Mucosa of rectum (tissue), 2 donors: ENCODE results near the gene DSCAM.
"Not testable (repeated sequence)": the region's sequence is repeated elsewhere in the genome, so short reads cannot be mapped to it uniquely, and the experiment has no call there.

Experiments
- H3K27ac ChIP-seq, 2 donors: one replicate each; pipeline ENCODE4 v1.7.0; 2013; ENCODE audit warnings: inconsistent platforms in 2 of 2, low read depth in 2 of 2, low read length in 2 of 2
- H3K27me3 ChIP-seq, 2 donors: one replicate each; pipeline ENCODE4 v1.7.0; 2013; ENCODE audit warnings: low read length in 2 of 2; ENCODE audit not compliant: control insufficient read depth in 2 of 2, insufficient read depth in 2 of 2
- H3K36me3 ChIP-seq, 2 donors: one replicate each; pipeline ENCODE4 v1.7.0; 2013; ENCODE audit warnings: low read length in 2 of 2; ENCODE audit not compliant: control insufficient read depth in 2 of 2, insufficient read depth in 2 of 2
- H3K4me1 ChIP-seq, 2 donors: one replicate each; pipeline ENCODE4 v1.7.0; 2013; ENCODE audit warnings: low read length in 2 of 2, mild to moderate bottlenecking in 1 of 2; ENCODE audit not compliant: control insufficient read depth in 2 of 2, insufficient read depth in 2 of 2
- H3K4me3 ChIP-seq, 2 donors: one replicate each; pipeline ENCODE4 v1.7.0; 2013; ENCODE audit warnings: low read length in 2 of 2
- H3K9ac ChIP-seq, 2 donors: one replicate each; pipeline ENCODE4 v1.7.0; 2013; ENCODE audit warnings: low read length in 2 of 2, low read depth in 1 of 2, mild to moderate bottlenecking in 1 of 2
- H3K9me3 ChIP-seq, 2 donors: one replicate each; pipeline ENCODE4 v1.7.0; 2013; ENCODE audit warnings: low read length in 2 of 2; ENCODE audit not compliant: control insufficient read depth in 2 of 2
- donor health status: healthy.
- donor health status: Normal muscosa, but diverticular disease.

Gene DSCAM

GRCh38 chr21:40191616-40192015, 655.3 kb downstream of the DSCAM start:
- no peaks in the 10 kb centered on the region for H3K4me1 ChIP-seq
- no peak overlapping the region for H3K27ac ChIP-seq
- H3K9ac ChIP-seq, result no peak overlapping the region
- H3K36me3 ChIP-seq, result no peaks in the 10 kb centered on the region
- H3K9me3 ChIP-seq, result no peaks in the 10 kb centered on the region
- H3K4me3 ChIP-seq, result no peak overlapping the region
- no peaks in the 10 kb centered on the region for H3K27me3 ChIP-seq

GRCh38 chr21:40191196-40191595, 655.8 kb downstream of the DSCAM start:
- no peak overlapping the region for H3K9ac ChIP-seq
- H3K4me1 ChIP-seq, result no peaks in the 10 kb centered on the region
- H3K9me3 ChIP-seq, result no peaks in the 10 kb centered on the region
- no peak overlapping the region for H3K27ac ChIP-seq
- no peak overlapping the region for H3K4me3 ChIP-seq
- H3K36me3 ChIP-seq, result no peaks in the 10 kb centered on the region
- H3K27me3 ChIP-seq, result no peaks in the 10 kb centered on the region

GRCh38 chr21:40187946-40188654, 658.9 kb downstream of the DSCAM start:
- Histone ChIP-seq H3K27me3 (no peaks in the 10 kb centered on the region), H3K9ac (no peak overlapping the region), H3K27ac (no peak overlapping the region), H3K4me3 (no peak overlapping the region), H3K4me1 (no peaks in the 10 kb centered on the region), H3K36me3 (no peaks in the 10 kb centered on the region), H3K9me3 (peaks cover 0 to 2% of the 10 kb centered on the region in 2 donors)

- no peak overlapping the region for H3K4me3 ChIP-seq
- no peaks in the 10 kb centered on the region for H3K27me3 ChIP-seq
- no peak overlapping the region for H3K27ac ChIP-seq
- no peaks in the 10 kb centered on the region for H3K36me3 ChIP-seq
- H3K9ac ChIP-seq, result no peak overlapping the region
- H3K4me1 ChIP-seq, result no peaks in the 10 kb centered on the region
- peaks cover 0 to 3% of the 10 kb centered on the region in 2 donors for H3K9me3 ChIP-seq
Observed at GRCh38 chr21:40187244-40187643, 659.7 kb downstream of the DSCAM start.

- H3K4me1 ChIP-seq, result no peaks in the 10 kb centered on the region
- H3K4me3 ChIP-seq, result no peak overlapping the region
- H3K27ac ChIP-seq, result no peak overlapping the region
- no peaks in the 10 kb centered on the region for H3K27me3 ChIP-seq
- H3K36me3 ChIP-seq, result no peaks in the 10 kb centered on the region
- peaks cover 0 to 5% of the 10 kb centered on the region in 2 donors for H3K9me3 ChIP-seq
- no peak overlapping the region for H3K9ac ChIP-seq
Observed at GRCh38 chr21:40186045-40186444, 660.9 kb downstream of the DSCAM start.

DNA sequence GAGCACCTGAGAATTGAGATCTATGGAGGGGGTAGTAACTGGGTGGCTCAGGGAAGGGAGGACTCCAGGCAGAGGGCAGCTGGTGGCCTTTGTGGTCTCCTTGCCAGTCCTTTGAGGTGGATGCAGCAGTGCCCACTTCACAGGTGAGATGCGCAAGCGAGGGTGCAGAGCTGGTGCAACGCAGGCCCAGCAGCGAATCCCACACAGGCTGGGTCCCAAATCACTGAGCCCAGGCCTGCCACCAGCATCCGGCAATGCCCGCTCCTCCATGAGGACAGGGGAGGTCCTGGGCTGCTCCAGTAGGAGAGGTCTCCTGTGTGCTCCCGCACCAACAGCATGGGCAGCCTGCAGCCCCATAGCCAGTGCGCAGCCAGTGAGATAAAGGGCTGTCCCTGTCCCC, 661.8 kb downstream of the DSCAM start:
- Histone ChIP-seq H3K9me3 (peaks cover 0 to 5% of the 10 kb centered on the region in 2 donors), H3K4me1 (no peaks in the 10 kb centered on the region), H3K36me3 (no peaks in the 10 kb centered on the region), H3K9ac (no peak overlapping the region), H3K27me3 (no peaks in the 10 kb centered on the region), H3K27ac (no peak overlapping the region), H3K4me3 (no peak overlapping the region)

GRCh38 chr21:40182491-40182890, 664.5 kb downstream of the DSCAM start:
- not testable (repeated sequence) for H3K4me1 ChIP-seq, H3K9me3 ChIP-seq, H3K27ac ChIP-seq, H3K27me3 ChIP-seq, H3K36me3 ChIP-seq, H3K4me3 ChIP-seq, H3K9ac ChIP-seq

GRCh38 chr21:40179166-40179565, 667.8 kb downstream of the DSCAM start:
- H3K27ac ChIP-seq, result no peak overlapping the region
- no peak overlapping the region for H3K4me3 ChIP-seq
- H3K9me3 ChIP-seq, result peaks cover 0 to 2% of the 10 kb centered on the region in 2 donors
- no peaks in the 10 kb centered on the region for H3K4me1 ChIP-seq
- no peaks in the 10 kb centered on the region for H3K27me3 ChIP-seq
- no peak overlapping the region for H3K9ac ChIP-seq
- no peaks in the 10 kb centered on the region for H3K36me3 ChIP-seq

GRCh38 chr21:40178726-40179125, 668.2 kb downstream of the DSCAM start:
- Histone ChIP-seq H3K9ac (no peak overlapping the region), H3K4me3 (no peak overlapping the region), H3K27me3 (no peaks in the 10 kb centered on the region), H3K36me3 (no peaks in the 10 kb centered on the region), H3K27ac (no peak overlapping the region), H3K9me3 (peaks cover 0 to 2% of the 10 kb centered on the region in 2 donors), H3K4me1 (no peaks in the 10 kb centered on the region)

DNA sequence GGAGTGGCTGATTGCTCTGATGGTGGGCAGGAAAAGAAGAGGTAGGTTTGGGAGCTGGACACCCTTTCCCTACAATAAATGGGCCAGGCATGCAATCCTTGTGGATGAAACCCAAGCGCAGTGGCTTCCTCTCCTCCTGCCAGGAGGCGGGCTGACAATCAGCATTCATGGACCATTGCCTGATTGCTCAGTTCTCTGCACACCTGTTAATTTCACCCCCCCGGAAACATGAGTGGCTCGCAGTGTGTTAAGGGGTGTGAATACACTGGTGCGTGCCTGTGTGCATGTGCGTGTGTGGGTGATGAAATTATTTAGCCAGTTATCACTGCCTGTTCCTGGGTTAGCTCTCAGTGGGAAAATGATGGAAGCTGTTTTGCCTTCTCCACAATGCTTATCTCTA, 669.0 kb downstream of the DSCAM start:
- H3K9me3 ChIP-seq, result peaks cover 0 to 2% of the 10 kb centered on the region in 2 donors
- H3K27me3 ChIP-seq, result no peaks in the 10 kb centered on the region
- H3K36me3 ChIP-seq, result no peaks in the 10 kb centered on the region
- no peaks in the 10 kb centered on the region for H3K4me1 ChIP-seq
- H3K27ac ChIP-seq, result no peak overlapping the region
- no peak overlapping the region for H3K4me3 ChIP-seq
- H3K9ac ChIP-seq, result no peak overlapping the region
